Stimulated activated CD8-positive, alpha-beta memory T cell treated with anti-CD3 and anti-CD28 coated beads, Interleukin-7, amount 100 ng/mL, for 1 hour (primary cell): ENCODE results near the gene CCNB1IP1.
"Not testable (repeated sequence)": the region's sequence is repeated elsewhere in the genome, so short reads cannot be mapped to it uniquely, and the experiment has no call there.

Experiments used
- DNase-seq, 2 donors: peaks; one replicate each; pipeline ENCODE4 v3.0.0-alpha.2; 2020; ENCODE audit warnings: low read depth in 2 of 2

Gene CCNB1IP1

DNA sequence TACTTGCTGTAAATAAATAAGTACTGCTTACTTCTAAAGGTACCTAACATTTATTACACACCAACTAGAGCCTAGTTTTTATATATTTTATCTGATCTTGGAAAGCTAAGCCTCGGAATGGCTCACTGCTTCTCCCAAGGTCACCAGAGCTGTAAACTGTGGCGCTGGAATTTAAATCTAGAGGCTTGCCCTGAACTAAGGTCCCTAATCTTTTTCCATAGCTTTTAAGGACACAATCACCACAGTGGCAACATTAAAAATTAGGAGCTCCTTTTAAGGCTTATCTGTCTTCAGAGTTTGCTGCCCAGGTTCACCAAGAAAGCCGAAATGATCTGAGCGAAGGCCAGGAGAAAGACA is 670 bp downstream of the CCNB1IP1 start:
- DNase-seq = no peak

DNA sequence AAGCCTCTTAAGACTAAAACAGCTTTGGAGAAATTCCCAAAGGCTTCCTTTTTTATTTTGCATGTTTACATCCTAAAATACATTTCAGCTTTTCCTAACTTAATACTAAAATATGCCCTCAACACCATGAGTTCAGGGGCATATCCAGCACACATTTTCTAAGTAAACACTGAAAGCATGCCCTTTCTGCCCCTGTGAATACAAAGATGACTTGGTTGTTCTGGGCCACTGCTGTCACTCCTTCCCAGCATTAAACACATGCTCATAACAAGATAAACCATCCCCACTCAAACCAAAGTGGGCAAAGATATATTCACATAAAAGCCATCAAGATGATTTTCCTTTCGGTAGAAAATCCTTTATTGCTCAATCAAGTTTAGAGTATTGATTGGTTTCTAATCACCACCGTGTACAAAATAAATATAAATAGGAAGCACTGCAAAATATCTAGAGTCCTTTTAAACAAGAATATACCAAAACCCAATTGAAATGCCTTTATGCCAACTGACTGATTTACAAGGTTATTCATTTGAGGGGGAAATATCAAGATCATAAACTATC is 1.9 kb downstream of the CCNB1IP1 start:
- no peak for DNase-seq

DNA sequence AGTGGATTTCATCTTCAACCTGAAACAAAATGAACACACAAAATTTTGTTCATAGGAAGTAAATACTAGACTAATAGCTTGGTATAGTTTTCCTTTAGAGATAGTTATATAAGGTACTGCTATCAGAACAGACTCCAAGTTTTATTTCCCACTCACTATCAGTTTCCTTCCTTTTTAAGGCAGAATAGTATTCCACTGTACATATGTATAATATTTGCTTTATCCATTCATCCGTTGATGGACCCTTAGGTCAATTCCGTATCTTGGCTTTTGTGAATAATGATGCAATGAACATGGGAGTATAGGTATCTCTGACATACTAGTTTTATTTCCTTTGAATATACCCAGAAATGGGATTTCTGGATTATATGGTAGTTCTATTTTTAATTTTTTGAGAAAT is 3.7 kb downstream of the CCNB1IP1 start:
- DNase-seq = no peak

DNA sequence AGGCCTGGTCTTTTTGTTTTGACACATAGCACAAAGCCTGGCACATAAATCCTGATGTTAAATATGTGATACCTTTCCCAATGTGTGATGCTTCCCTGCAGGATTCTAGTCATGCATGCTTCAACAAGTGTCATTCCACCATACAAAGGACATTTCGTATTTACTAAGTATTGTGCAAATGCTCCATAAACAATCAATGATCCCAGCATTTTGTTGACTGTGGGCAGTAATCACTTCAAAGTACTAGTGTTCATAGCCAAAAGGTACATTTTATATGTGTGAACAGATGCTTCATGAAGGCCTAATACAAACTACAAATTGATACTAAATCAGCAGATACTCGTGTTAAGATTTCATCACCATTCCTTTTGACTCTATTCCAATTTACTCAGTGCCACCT is 4.4 kb downstream of the CCNB1IP1 start:
- no peak for DNase-seq

DNA sequence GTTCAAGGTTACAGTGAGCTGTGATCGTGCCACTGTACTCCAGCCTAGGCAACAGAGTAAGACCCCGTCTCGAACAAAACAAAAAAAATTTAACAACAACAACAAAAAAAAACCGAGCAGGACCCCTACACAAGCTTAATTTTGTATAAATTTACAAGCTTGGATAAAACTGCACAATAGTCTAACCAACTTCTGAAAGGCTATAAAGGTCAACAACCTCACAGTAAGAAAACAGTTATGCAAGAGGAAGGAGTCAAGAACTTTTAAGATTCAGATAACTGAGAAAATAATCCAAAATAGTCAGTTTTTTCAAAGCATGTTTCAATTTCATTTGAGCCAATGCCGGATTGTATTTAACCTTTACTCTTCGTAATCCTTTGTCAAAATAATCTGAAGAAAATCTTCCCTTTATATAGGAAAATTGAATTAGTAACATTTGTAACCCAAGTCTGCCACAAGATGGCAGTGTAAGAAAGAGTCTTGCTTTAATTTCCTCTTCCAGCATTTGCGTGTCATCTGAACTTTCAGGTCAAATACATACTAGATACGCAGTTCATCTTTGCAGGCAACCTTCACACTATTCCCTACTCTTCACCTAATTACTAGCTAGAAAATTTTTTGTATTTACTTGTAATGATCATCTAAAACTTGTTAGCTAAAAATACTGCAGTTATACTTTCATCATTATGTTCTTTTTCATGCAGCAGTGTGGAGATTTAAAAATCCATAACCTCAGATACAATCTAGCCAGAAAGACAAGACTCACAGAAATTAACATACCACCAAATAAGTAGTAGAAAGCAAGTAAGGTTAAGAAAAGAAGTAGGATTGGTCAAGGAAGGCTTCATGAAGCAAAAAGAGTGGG is 5.8 kb downstream of the CCNB1IP1 start:
- no peak for DNase-seq

DNA sequence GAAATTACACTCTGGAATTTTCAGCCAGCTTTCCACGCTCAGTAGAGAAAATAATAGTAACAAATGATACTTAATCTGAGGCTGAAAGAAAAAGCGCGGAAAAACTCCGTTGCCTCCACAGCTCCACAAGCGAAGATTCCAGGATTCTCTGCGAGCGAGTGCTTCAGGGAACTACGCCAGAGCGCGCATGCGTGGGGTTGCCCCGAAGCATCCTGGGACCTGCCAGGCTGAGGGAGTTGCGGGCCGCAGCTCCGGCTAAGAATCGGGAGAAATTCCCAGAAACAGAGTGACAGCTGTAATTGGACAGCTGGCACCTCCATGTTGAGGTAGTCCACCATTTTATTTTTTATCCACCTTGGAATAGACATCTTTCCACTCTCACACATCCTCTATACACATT is 15.4 kb downstream of the CCNB1IP1 start:
- DNase-seq = no peak

DNA sequence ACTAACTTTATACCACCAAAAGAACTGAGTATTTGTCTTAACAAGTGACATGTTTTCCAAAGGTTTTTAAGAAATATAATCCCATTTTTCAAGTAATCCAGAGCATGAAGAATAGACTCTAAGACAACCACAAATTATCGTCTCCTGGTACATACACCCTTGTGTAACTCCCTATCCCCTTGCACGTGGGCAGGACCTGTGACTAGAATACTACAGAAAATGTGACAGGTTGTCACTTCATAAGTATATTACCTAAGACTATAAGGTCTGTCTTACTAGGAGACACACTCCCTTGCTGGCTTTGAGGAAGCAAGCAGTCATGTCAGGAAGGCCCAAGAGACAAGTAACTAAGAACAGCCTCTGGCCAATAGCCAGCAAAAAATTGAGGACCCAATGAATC is 19.1 kb downstream of the CCNB1IP1 start:
- DNase-seq = no peak

DNA sequence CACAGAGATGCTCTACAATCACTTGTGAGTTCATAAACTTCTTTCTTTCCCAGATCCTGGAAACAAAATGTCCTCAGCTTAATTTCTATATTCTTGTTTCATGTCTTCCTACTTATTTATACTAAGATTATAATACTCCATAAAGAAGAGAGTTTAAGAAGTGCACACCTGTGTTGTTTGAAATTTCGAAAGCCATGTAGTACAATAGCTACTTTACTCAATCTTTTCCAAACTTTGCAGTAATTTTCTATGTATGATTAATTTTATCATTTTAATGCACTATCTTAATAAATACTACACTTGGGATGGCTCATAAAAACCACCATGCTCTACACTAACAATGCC is 27.0 kb downstream of the CCNB1IP1 start:
- no peak for DNase-seq

DNA sequence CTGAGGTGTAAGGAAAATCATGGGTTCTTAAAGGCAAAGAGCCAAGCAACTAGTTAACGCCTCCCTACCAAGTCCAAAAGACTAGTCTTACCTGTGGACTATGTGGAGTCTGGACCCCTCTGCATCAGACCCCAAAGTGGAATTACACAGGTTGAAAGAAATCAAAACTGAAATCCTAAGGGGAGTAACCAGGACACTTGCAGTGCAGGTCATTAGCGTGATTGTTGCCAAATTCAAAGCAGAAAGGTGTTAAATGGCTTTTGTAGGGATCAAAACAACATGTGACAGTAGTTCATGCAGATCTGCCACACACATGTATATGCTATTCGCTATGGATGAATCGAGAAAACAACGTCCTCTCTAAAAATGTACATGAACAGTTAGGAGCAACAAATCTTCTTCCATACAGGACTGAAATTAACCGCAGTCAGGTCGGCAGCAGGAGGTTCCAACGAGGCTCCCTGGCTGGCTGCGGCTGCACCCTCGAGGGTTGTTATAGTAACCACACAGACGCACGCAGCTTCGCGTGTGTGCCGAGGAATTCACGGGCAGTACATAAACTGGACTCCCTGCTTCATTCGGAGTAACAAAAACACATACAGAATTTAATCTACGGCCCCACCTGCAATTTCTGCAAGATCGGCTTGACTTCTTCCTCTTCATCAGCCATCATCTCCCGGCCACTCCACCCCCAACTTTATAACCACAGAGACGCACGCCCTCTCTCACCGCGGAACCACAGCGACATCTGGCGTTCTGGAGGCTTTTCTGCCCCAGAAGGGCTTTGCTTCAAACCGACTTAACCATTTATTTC is 27.6 kb downstream of the CCNB1IP1 start, which contains the start of gene TTC5:
TSS of gene TTC5 (minus strand) at position 687 of the 814 bp plus-strand sequence. CDS start at position 673, 14 bp downstream.
- DNase-seq = peak; percentile 89 to 90

DNA sequence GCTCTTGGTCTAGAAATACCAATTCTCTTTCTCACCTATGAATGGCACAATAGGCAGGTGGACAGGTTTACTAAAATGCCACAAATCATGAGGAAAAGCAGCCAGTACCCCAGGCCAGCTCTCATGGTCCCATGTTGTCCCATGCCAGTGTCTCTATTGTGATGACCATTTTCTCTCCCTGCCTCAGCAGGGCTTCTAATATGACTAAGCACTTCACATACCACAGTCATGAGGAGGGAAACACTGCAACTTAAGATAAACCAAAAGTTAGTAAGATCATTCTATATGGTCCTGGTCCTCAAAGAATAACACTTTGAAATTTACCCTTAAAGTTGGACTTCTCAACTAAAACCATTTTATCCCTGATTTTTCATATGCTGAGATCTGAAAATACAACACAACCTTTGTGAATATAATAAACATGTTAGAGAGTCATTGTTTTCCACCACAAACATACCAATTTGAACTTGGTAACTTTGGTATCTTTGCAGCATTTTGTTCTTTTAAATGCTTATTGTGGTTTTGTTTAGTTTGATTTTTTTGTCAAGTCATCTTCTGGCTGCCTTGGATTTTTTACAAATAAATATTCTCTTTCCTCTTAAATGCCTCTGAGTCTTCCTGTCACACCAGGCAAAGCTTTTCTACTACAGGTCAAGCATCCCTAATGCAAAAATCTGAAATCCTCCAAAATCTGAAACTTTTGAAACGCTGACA is 30.9 kb downstream of the CCNB1IP1 start:
- DNase-seq = no peak

DNA sequence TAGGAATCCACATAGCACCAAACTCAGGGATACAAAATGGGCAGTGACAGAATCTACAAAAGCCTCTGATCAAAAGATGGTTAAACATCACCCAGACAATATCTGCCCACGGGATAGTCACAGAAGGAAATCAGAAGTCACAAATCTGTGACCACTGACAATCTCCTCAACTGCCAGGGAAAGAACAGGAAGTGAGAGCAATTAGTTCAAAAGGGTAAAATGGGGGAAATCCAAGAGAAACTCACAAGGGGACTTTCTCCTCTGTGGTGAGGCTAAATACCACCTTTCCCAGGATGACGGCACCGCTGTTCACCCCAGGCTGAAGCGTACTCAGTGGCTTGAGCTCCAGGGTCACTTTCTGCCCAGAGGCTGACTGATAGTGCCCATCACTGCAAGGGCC is 38.0 kb downstream of the CCNB1IP1 start:
- DNase-seq = no peak

DNA sequence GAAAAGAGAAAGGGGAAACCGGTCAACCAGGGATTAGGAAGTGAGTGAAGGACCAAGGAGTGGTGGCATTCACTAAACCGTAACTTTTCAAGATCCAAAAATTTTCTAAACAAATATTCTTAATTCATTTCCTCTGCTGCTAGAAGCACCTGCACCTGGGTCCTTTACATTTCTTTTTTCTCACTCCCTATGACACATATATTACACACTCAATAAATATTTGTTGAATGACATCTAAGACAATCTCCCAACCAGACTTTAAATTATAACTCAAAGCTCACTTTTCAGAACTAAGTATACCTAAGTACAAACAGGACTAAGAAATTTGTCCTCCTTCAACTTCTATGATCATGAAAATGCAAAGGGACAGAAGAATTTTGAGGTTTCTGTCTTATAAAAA is 38.4 kb downstream of the CCNB1IP1 start:
- DNase-seq = no peak

DNA sequence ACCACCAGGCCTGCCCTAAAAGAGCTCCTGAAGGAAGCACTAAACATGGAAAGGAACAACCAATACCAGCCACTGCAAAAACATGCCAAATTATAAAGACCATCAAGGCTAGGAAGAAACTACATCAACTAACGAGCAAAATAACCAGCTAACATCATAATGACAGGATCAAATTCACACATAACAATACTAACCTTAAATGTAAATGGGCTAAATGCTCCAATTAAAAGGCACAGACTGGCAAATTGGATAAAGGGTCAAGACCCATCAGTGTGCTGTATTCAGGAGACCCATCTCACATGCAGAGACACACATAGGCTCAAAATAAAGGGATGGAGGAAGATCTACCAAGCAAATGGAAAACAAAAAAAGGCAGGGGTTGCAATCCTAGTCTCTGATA is 51.1 kb downstream of the CCNB1IP1 start:
- not testable (repeated sequence) for DNase-seq

DNA sequence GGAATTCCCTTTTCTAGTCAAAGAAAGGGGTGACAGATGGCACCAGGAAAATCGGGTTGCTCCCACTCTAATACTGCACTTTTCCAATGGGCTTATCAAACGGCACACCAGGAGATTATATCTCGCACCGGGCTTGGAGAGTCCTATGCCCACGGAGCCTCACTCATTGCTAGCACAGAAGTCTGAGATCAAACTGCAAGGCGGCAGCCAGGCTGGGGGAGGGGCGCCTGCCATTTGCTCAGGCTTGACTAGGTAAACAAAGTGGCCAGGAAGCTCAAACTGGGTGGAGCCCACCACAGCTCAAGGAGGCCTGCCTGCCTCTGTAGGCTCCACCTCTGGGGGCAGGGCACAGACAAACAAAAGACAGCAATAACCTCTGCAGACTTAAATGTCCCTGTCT is 52.8 kb downstream of the CCNB1IP1 start:
- not testable (repeated sequence) for DNase-seq

DNA sequence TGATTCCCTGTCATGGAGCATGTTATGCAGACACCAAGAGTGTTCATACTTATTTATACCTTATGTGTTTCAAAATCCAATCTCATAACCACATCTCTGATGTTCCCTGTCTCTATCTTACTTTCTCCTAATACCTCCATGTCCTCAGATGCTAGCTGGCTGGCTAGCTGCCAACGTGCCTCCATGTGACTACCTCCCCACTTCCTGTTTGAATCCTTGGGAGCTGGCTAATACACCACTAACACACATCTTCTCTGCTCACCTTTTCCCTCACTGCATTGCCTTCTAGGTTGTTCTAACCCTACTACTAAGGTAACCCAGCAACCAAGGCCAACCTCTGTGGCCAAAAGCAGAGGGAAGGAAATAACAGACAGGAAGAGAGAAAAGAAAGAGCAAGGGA is 54.7 kb downstream of the CCNB1IP1 start:
- no peak for DNase-seq

DNA sequence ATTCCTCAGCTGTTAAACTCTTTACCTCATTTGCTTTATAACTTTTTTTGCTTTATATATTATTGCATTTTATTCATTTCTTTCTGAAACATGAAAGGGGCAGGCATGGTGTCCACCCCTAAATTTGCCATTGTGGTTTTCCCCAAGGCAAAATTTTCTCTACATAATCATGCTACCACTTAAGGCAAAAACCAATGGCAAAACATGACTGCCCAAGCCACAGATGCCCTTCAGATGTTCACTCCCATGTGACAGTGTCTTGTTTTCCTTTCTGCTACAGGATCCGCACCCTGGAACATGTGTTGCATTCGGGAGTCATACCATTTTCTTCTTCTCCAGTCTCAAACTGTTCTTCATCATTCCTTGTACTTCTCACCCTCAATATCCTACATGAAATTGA is 55.7 kb downstream of the CCNB1IP1 start:
- no peak for DNase-seq

DNA sequence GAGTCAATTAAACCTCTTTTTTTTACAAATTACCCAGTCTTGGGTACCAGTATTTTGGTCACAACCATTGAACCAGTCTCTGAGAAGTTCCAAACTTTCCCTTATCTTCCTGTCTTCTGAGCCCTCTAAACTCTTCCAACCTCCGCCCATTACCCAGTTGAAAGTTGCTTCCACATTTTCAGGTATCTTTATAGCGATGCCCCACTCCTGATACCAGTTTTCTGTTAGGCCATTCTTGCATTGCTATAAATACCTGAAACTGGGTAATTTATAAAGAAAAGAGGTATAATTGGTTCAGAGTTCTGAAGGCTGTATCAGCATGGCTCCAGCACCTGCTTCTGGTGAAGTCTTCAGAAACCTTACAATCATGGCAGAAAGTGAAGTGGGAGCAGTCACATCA is 59.0 kb downstream of the CCNB1IP1 start:
- DNase-seq = no peak

DNA sequence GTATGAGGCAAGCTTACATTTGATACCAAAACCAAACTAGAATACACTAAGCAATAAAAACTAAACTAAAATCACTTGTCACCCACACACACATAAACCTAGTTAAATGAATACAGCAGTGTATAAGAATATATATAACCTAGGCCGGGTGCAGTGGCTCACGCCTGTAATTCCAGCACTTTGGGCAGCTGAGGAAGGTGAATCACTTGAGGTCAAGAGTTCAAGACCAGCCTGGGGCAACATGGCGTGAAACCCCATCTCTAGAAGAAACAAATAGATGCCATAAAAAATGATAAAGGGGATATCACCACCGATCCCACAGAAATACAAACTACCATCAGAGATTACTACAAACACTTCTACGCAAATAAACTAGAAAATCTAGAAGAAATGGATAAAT is 68.7 kb downstream of the CCNB1IP1 start:
- not testable (repeated sequence) for DNase-seq

DNA sequence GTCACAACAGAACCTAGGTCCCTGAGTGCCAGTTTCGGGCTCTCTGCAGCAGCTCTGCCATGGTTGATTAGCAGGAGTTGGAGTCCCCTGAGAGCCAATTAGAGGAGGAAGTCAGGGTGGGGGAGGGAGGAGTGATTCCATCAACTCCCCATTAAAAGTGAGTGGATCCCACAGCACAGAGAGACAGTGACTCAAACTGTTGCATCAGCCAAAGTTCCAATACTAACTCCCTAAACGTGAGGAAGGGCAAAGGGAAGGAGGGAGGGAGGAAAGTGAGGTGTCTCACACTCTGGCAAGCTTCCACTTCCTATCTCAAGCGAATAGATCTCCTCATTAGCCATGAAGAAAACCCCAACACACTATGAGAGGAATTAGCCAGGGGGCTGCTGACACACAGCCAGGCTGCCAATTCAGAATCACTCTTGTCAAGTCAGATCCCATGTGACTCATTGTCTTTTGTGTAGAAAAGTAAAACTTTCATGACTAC is 70.4 kb downstream of the CCNB1IP1 start:
- DNase-seq = no peak
